Fibroblast of pulmonary artery (primary cell): ENCODE results near the gene GRM7.

Source experiments
- DNase-seq: peaks from one replicate; pipeline ENCODE4 v3.0.0-alpha.2; 2010; ENCODE audit warnings: low read depth
- H3K4me3 ChIP-seq: replicated peaks from 2 replicates; pipeline ENCODE4 v1.5.1; 2011; ENCODE audit warnings: low read depth, mild to moderate bottlenecking, control low read depth, low read length, moderate library complexity
- TF ChIP-seq, protein P1 (sequence below): IDR thresholded peaks from 2 replicates; pipeline ENCODE4 v1.5.1; 2011; ENCODE audit warnings: mild to moderate bottlenecking, control low read depth, low read length, inconsistent platforms; ENCODE audit errors: missing control alignments

GRM7 gene

DNA sequence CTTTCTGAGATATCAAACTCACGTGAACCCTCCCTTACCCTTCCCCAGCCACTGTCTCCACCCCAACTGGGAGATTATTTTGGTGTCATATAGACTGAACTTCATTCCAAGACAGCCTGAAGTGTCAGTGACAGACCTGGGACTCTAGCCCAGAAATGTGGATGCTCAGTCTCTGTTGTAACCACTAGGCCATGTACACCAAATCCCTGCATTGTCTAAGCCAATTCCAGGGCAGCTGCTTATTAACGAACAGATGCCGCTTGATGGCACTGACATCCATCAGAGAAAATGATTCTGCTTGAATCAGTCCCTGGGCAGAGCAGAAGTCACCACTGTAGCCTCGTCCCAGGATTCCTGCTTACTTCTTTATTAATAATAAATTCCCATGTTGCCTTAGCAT is 305.5 kb downstream of the GRM7 start:
- TF ChIP-seq, protein P1, sequence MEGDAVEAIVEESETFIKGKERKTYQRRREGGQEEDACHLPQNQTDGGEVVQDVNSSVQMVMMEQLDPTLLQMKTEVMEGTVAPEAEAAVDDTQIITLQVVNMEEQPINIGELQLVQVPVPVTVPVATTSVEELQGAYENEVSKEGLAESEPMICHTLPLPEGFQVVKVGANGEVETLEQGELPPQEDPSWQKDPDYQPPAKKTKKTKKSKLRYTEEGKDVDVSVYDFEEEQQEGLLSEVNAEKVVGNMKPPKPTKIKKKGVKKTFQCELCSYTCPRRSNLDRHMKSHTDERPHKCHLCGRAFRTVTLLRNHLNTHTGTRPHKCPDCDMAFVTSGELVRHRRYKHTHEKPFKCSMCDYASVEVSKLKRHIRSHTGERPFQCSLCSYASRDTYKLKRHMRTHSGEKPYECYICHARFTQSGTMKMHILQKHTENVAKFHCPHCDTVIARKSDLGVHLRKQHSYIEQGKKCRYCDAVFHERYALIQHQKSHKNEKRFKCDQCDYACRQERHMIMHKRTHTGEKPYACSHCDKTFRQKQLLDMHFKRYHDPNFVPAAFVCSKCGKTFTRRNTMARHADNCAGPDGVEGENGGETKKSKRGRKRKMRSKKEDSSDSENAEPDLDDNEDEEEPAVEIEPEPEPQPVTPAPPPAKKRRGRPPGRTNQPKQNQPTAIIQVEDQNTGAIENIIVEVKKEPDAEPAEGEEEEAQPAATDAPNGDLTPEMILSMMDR = no peak
- H3K4me3 ChIP-seq = no peak overlapping the region
- no peak for DNase-seq

DNA sequence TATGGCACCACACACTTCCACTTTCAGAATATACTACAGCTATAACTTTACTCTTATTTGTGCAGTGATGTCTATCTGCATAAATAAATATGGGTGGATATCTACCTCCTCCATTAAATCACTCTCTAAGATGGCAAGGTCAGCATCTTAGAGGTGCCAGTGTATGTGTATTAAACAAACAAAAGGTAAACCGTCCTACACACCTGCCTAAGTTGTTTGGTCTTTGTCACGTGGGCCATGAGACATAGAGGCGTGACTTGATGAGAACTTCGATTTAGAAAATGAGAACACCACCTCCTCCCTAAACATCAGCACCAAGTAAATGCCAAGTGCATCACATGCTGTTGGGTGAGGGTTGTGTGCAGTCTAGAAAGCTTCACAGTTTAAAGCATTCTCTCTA is 310.6 kb downstream of the GRM7 start:
- H3K4me3 ChIP-seq = no peak overlapping the region
- TF ChIP-seq, protein P1 = no peak
- DNase-seq = no peak

DNA sequence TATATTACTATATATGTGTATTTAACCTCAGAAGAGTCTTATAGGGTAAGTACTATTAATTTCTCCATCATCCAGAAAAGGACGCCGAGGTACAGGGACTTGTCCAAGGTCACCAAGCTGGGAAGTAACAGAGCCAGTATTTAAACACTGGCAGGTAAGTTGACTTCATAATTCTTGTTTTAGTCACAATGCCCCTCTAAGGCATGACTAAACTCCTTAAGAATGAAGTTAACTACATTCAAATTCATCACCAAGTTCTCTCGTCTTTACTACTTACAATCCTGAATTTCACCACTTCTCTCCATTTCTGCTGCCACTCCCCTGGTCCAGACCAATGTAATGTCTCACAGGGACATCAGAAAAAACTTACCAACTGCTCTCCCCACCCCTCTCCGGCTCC is 312.1 kb downstream of the GRM7 start:
- DNase-seq = no peak
- H3K4me3 ChIP-seq = no peak overlapping the region
- TF ChIP-seq, protein P1 = no peak

DNA sequence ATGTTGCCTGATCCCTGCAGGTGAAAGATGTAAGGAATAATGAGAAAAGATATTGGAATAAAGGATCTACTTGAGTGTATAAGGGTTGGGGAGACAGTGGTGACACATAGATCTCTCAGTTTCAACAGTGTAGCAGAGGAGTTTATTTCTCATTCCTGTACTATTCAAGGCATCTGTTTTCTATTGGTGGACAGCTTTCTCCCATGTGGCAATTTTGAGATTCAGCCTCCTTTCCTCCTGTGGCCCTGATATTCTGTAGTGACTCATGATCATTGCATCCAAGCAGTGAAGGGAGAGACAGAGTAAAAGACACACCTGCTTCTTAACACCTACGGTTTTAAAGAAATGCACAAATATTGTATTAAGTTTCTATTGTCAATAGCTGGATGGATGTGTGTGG is 327.6 kb downstream of the GRM7 start:
- DNase-seq = no peak
- H3K4me3 ChIP-seq = no peak overlapping the region
- TF ChIP-seq, protein P1 = no peak

DNA sequence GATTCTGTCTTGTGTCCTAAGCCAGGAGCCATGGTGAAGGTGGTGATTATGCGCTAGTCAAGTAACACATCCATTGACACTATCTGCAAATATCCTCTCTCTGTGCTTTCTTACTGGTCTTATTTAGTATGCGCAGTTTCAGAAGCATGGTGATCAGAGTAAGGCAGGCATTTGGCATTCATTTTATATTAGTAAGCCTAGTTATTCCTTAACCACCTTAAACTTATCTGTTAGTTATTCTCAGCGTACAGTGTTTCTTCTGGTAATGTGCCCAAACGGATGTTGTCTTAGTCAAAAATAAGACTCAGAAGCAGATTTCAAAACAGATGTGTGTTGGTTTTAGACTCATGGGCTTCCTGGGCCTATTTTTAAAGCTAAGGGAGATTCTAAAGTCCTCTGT is 329.2 kb downstream of the GRM7 start:
- TF ChIP-seq, protein P1 = no peak
- H3K4me3 ChIP-seq = no peak overlapping the region
- DNase-seq = peak; percentile 6

DNA sequence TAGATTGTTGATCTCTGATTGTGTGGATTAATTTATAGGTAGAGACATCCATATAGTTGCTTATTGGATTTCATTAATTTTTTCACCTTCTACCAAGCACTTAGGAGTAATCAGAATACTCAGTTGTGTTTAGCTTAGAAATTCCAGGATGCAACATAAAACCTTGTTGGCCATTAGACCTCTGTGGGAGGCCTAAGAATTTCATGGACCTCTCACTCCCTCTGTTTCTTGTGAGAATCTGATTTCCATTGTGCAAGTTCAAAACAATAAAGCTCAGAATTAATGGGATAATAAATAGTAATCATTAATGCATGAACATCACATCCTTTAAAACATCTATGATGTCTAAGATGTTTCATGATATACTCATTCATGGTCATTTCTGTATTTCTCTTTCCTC is 332.4 kb downstream of the GRM7 start:
- DNase-seq = no peak
- no peak overlapping the region for H3K4me3 ChIP-seq
- TF ChIP-seq, protein P1 = no peak

DNA sequence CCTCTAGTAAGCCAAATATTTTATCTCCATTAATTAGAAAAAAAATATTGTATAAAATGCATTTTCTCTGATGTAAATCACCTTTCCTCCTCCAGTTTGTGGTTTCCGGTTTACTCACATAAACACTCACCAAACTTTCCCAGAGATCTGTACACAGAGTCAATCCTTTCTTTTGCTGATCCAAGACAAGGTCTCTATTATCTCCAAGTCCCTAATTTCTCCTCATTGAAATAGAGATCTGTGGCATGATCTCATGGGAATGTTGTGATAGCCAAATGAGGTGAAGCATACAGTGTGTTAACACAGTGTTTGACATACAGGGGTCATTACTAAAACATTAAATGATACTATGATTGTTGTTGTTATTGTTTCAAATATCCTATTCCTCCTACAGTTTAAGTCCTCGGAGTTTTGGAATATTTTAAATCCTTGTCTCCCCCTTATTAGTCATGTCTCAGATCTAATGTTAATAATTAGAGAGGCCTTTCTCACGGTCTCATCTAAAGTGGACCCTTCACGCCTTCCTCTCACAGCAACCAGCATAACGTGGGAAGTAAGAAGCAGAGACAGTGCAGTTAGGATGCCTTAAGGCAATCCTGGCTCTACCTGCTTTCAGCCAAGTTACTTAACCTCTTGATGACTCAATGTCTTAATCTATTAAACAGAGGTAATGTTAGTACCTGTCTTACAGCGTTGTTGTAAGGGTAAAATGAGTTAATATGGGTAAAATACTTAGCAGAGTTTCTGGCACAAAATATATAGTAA is 333.3 kb downstream of the GRM7 start:
- TF ChIP-seq, protein P1 = no peak
- H3K4me3 ChIP-seq = no peak overlapping the region
- no peak for DNase-seq
